ENCODE data around the gene B3GAT1.

B3GAT1 gene

GRCh38 chr11:134360050-134360835 lies 51.8 kb downstream of the B3GAT1 start:
- Histone ChIP-seq H3K4me2 (ENCODE audit: low read length) (no peak overlapping the region), H3K27ac (ENCODE audit: low read depth, low read length) (no peak overlapping the region), H3K9me2 (replicated peaks; ENCODE audit: control insufficient read depth, low read length) (no peaks in the 10 kb centered on the region), H3K27me3 (ENCODE audit: control insufficient read depth, low read length) (no peaks in the 10 kb centered on the region), H3F3A (ENCODE audit: control insufficient read depth, insufficient read depth) (no peaks in the 10 kb centered on the region), H3K9me3 (ENCODE audit: control insufficient read depth, insufficient read depth, low read length) (no peaks in the 10 kb centered on the region), H4K20me1 (ENCODE audit: control insufficient read depth, insufficient read depth, low read depth, low read length) (no peaks in the 10 kb centered on the region), H3K36me3 (ENCODE audit: control insufficient read depth, low read length) (no peaks in the 10 kb centered on the region), H3K79me2 (ENCODE audit: control insufficient read depth, low read length) (no peaks in the 10 kb centered on the region), H3K4me3 (ENCODE audit: low read length) (no peak overlapping the region), H3K4me1 (ENCODE audit: control insufficient read depth, low read length) (no peaks in the 10 kb centered on the region)
- TF ChIP-seq EZH2phosphoT487 (IDR thresholded peaks at IDR 0.05; ENCODE audit: borderline replicate concordance, low read length) (no peak), CTCF (IDR thresholded peaks at IDR 0.05; ENCODE audit: low read depth, low read length, poor library complexity, severe bottlenecking) (peak; percentile 84)

GRCh38 chr11:134359646-134360045 lies 52.4 kb downstream of the B3GAT1 start:
- H3K27me3 ChIP-seq (ENCODE audit: control insufficient read depth, low read length) = no peaks in the 10 kb centered on the region
- H3K4me1 ChIP-seq (ENCODE audit: control insufficient read depth, low read length) = no peaks in the 10 kb centered on the region
- TF ChIP-seq CTCF (IDR thresholded peaks at IDR 0.05; ENCODE audit: low read depth, low read length, poor library complexity, severe bottlenecking) (no peak), EZH2phosphoT487 (IDR thresholded peaks at IDR 0.05; ENCODE audit: borderline replicate concordance, low read length) (no peak)
- H3K4me3 ChIP-seq (ENCODE audit: low read length) = no peak overlapping the region
- no peak overlapping the region for H3K27ac ChIP-seq (ENCODE audit: low read depth, low read length)
- no peaks in the 10 kb centered on the region for H3F3A ChIP-seq (ENCODE audit: control insufficient read depth, insufficient read depth)
- no peaks in the 10 kb centered on the region for H3K9me2 ChIP-seq (replicated peaks; ENCODE audit: control insufficient read depth, low read length)
- H3K4me2 ChIP-seq (ENCODE audit: low read length) = no peak overlapping the region
- no peaks in the 10 kb centered on the region for H3K79me2 ChIP-seq (ENCODE audit: control insufficient read depth, low read length)
- no peaks in the 10 kb centered on the region for H3K9me3 ChIP-seq (ENCODE audit: control insufficient read depth, insufficient read depth, low read length)
- H3K36me3 ChIP-seq (ENCODE audit: control insufficient read depth, low read length) = no peaks in the 10 kb centered on the region
- H4K20me1 ChIP-seq (ENCODE audit: control insufficient read depth, insufficient read depth, low read depth, low read length) = no peaks in the 10 kb centered on the region

- no peaks in the 10 kb centered on the region for H3K9me2 ChIP-seq (replicated peaks; ENCODE audit: control insufficient read depth, low read length)
- H3K36me3 ChIP-seq (ENCODE audit: control insufficient read depth, low read length) = no peaks in the 10 kb centered on the region
- 0 out of 2 replicates have a peak, but pooled peaks cover under 1% of the 10 kb centered on the region for H3K27me3 ChIP-seq (ENCODE audit: control insufficient read depth, low read length)
- TF ChIP-seq CTCF (IDR thresholded peaks at IDR 0.05; ENCODE audit: low read depth, low read length, poor library complexity, severe bottlenecking) (no peak), EZH2phosphoT487 (IDR thresholded peaks at IDR 0.05; ENCODE audit: borderline replicate concordance, low read length) (no peak)
- no peaks in the 10 kb centered on the region for H4K20me1 ChIP-seq (ENCODE audit: control insufficient read depth, insufficient read depth, low read depth, low read length)
- H3K4me1 ChIP-seq (ENCODE audit: control insufficient read depth, low read length) = no peaks in the 10 kb centered on the region
- no peaks in the 10 kb centered on the region for H3K9me3 ChIP-seq (ENCODE audit: control insufficient read depth, insufficient read depth, low read length)
- H3F3A ChIP-seq (ENCODE audit: control insufficient read depth, insufficient read depth) = no peaks in the 10 kb centered on the region
- no peaks in the 10 kb centered on the region for H3K79me2 ChIP-seq (ENCODE audit: control insufficient read depth, low read length)
- no peak overlapping the region for H3K27ac ChIP-seq (ENCODE audit: low read depth, low read length)
- no peak overlapping the region for H3K4me2 ChIP-seq (ENCODE audit: low read length)
- H3K4me3 ChIP-seq (ENCODE audit: low read length) = no peak overlapping the region
Observed at GRCh38 chr11:134358856-134359490, 53.1 kb downstream of the B3GAT1 start.

All from DOHH2 (cell line).